Body of pancreas (tissue), 4 donors: ENCODE data around the gene NLRC4. TPM values are rescaled to one million over a fixed set of nuclear protein-coding genes. Genes with fewer than 3 reads are reported as not detected.
"Not testable (repeated sequence)": the region's sequence is repeated elsewhere in the genome, so short reads cannot be mapped to it uniquely, and the experiment has no call there.

Experiments
- ATAC-seq: fragments of 150-250 bp; one replicate; pipeline ENCODE4 v1.9.1; 2016
- DNase-seq, 4 donors: peaks; one replicate each; pipeline ENCODE4 v3.0.0-alpha.2; 2019
- H3K27ac ChIP-seq, 4 donors: fragments of 200-600 bp; sonication (generic); 1 replicate in 3 of 4; 2 replicates in 1 of 4; pipeline versions ENCODE4 v1.5.1 to v1.6.1; 2016 to 2019; ENCODE audit warnings: mild to moderate bottlenecking in 1 of 4, mixed read lengths in 1 of 4, moderate library complexity in 1 of 4
- H3K27me3 ChIP-seq, 2 donors: fragments of 200-600 bp; sonication (generic); one replicate each; pipeline ENCODE4 v1.6.0; 2016; ENCODE audit warnings: mild to moderate bottlenecking in 1 of 2
- H3K36me3 ChIP-seq, 2 donors: fragments of 200-600 bp; sonication (generic); replicated peaks in 1 of 2; 2 replicates each; pipeline ENCODE4 v1.5.1; 2016; ENCODE audit warnings: low read depth in 2 of 2; ENCODE audit not compliant: insufficient read depth in 1 of 2
- H3K4me1 ChIP-seq: fragments of 200-600 bp; sonication (generic); one replicate; pipeline ENCODE4 v1.6.0; 2016
- H3K4me3 ChIP-seq, 2 donors: fragments of 200-600 bp; sonication (generic); 1 replicate in 1 of 2; 2 replicates in 1 of 2; pipeline ENCODE4 v1.5.1; 2016 to 2019
- H3K9me3 ChIP-seq, 3 donors: fragments of 200-600 bp; sonication (generic); 1 replicate in 2 of 3; 2 replicates in 1 of 3; pipeline ENCODE4 v1.5.1; 2016
- POLR2A ChIP-seq, 3 donors: fragments of 450-650 bp; IDR thresholded peaks; one replicate each; pipeline ENCODE4 v1.6.1; 2016; ENCODE audit warnings: antibody characterized with exemption in 3 of 3, mild to moderate bottlenecking in 2 of 3
- WGBS, 2 donors: methylation state at CpG; one replicate each; pipeline ENCODE4 v1.1.5; 2017; 5-methylcytosine and 5-hydroxymethylcytosine counted together
- intact Hi-C: fragments of 100-400 bp; cut with DNase I; formaldehyde crosslinking; loops from one replicate; pipeline ENCODE4 v1.15.1; 2023
- total RNA-seq, 2 donors: library from RNA; depleted of rRNA; stranded (reverse); fragments of >200 nt; gene quantifications; one replicate each; pipeline ENCODE4 v1.1.0, GENCODE V29; 2016
- TF ChIP-seq, protein P1 (sequence below), 7 experiments: fragments of 450-650 bp in 4 of 7; fragments of 200-600 bp in 3 of 7; sonication (generic) in 3 of 7; IDR thresholded peaks; one replicate each; pipeline ENCODE4 v1.5.1; 2016 to 2019; ENCODE audit warnings: antibody characterized with exemption in 7 of 7

NLRC4 gene
- total RNA-seq, 2 donors from 2014 or later = 0.26 TPM; not detected in 1

DNA sequence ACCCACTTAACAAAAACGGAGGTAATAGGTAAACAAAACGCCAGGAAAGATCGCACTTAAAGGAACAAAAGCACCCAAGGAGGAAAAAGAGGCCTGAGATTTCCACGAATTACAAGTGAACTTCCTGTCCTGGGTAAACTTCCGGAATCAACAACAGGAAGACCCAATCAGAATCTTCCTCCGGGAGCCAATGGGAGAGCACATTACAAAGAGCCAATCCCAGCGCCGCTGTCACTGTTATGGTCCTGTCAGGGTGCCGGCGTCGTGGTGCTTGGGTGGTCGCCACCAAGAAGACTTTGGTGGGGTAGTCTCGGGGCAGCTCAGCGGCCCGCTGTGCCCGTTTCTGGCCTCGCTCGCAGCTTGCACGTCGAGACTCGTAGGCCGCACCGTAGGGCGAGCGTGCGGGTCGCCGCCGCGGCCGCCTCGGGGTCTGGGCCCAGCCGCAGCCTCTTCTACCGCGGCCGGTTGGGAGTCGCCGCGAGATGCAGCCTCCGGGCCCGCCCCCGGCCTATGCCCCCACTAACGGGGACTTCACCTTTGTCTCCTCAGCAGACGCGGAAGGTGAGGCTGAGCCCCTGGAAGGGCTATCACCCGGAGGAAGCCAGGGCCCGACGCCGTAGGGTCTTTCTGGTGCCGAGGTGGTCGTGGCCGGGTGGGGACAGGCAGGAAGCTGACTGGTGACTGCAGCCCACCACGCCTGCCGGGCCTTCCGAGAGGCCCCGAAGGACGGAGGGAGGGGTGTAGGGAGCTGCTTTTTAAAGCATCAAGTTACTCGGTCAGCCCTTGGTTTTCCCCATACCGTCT, 13.2 kb upstream of the NLRC4 start, which contains the start of gene YIPF4:
YIPF4 (plus strand) TSS at position 231 of the 804 bp plus-strand sequence; CDS start at position 483, 252 bp downstream.
- H3K27ac ChIP-seq = peak within 1 kb of the TSS; percentile 58 to 91 (median 83)
- peak; percentile 99 for ATAC-seq
- H3K4me1 ChIP-seq = peaks cover 30% of the 10 kb centered on the region
- WGBS, 2 donors = 0% methylated on average over 10 to 59 of the region's 59 CpGs
- no peaks in the 10 kb centered on the region for H3K9me3 ChIP-seq
- H3K4me3 ChIP-seq = peak within 1 kb of the TSS; percentile 92 to 96
- intact Hi-C loops = no loop called here
- TF ChIP-seq POLR2A (IDR thresholded peaks at IDR 0.05) = peak in 2 of 3 donors; percentile 69
- TF ChIP-seq, protein P1, sequence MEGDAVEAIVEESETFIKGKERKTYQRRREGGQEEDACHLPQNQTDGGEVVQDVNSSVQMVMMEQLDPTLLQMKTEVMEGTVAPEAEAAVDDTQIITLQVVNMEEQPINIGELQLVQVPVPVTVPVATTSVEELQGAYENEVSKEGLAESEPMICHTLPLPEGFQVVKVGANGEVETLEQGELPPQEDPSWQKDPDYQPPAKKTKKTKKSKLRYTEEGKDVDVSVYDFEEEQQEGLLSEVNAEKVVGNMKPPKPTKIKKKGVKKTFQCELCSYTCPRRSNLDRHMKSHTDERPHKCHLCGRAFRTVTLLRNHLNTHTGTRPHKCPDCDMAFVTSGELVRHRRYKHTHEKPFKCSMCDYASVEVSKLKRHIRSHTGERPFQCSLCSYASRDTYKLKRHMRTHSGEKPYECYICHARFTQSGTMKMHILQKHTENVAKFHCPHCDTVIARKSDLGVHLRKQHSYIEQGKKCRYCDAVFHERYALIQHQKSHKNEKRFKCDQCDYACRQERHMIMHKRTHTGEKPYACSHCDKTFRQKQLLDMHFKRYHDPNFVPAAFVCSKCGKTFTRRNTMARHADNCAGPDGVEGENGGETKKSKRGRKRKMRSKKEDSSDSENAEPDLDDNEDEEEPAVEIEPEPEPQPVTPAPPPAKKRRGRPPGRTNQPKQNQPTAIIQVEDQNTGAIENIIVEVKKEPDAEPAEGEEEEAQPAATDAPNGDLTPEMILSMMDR (IDR thresholded peaks at IDR 0.05) = no peak
- H3K27me3 ChIP-seq = no peaks in the 10 kb centered on the region
- H3K36me3 ChIP-seq = peaks cover 0 to 2% of the 10 kb centered on the region in 2 donors
- peak; percentile 81 to 90 (median 88) for DNase-seq

DNA sequence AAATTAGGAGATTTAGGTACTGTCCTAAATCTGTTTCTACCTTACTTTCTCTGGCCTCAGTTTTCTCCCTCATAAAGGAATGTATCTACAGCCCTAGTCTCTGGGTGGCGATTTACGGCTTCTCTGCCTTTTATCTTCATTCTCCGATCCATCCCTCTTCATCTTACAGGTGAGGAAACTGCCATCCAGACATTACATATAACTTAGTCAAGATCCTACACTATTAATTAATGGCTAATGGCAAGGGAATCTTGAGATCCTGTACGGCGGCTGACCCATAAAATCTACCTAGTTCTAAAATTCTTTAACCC, 12.6 kb upstream of the NLRC4 start:
- Histone ChIP-seq H3K27me3 (no peaks in the 10 kb centered on the region), H3K27ac (peak overlapping the region; percentile 26 to 91 (median 83)), H3K9me3 (no peaks in the 10 kb centered on the region), H3K4me3 (peak overlapping the region; percentile 92 to 96), H3K4me1 (peaks cover 30% of the 10 kb centered on the region), H3K36me3 (peaks cover 0 to 2% of the 10 kb centered on the region in 2 donors)
- WGBS, 2 donors = 45 to 51% methylated on average over 5 of the region's 5 CpGs
- DNase-seq = no peak
- TF ChIP-seq POLR2A (IDR thresholded peaks at IDR 0.05) = no peak
- TF ChIP-seq, protein P1 (IDR thresholded peaks at IDR 0.05) = no peak
- ATAC-seq = no peak
- intact Hi-C loops = no loop called here

DNA sequence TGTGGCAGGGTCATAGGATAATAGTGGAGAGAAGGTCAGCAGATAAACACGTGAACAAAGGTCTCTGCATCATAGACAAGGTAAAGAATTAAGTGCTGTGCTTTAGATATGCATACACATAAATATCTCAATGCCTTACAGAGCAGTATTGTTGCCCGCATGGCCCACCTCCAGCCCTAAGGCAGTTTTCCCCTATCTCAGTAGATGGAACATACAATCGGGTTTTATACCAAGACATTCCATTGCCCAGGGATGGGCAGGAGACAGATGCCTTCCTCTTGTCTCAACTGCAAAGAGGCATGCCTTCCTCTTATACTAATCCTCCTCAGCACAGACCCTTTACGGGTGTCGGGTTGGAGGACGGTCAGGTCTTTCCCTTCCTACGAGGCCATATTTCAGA, 11.1 kb upstream of the NLRC4 start:
- ATAC-seq, intact Hi-C loops, H3K9me3 ChIP-seq, H3K27me3 ChIP-seq, H3K36me3 ChIP-seq, H3K27ac ChIP-seq, H3K4me3 ChIP-seq, DNase-seq: not testable (repeated sequence)
- 62 to 69% methylated on average over 7 of the region's 7 CpGs for WGBS, 2 donors
- H3K4me1 ChIP-seq = peaks cover 19% of the 10 kb centered on the region

DNA sequence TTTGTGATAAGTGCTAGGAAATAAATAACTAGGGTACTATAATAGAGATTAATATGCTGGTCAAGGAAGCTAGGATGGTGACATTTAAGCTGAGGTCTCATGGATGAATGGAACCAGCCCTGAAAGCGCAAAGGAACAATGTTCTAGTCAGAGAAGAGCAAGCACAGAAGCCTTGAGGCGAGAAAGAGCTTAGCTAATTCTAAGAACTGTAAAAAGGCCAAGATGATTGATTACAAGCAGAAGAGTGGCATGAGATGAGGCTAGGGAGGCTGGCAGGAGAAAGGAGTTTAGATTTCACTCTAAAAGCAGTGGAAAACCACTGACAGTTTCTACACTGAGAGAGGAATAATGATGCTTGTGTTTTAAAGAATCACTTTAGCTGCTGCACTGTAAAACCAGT, 9.6 kb upstream of the NLRC4 start:
- TF ChIP-seq POLR2A (IDR thresholded peaks at IDR 0.05) = no peak
- TF ChIP-seq, protein P1 (IDR thresholded peaks at IDR 0.05) = no peak
- intact Hi-C loops = no loop called here
- no peak for DNase-seq

DNA sequence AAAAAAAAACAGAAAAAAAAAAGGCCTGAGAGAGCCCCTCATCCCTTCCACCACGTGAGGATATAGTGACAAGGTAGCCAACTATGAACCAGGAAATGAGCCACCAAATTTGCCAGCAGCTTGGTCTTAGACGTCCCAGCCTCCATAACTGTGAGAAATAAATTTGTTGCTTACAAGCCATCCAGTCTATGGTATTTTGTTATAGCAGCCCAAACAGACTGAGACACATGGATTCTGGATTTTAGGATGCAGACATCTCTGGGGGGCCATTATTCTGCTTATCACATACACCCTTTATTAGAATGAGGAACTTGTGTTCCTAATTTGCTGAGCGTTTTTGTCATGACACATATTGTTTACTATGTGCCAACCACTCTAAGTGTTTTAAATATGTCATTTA, 7.6 kb upstream of the NLRC4 start:
- H3K4me1 ChIP-seq = peaks cover 5% of the 10 kb centered on the region
- WGBS, 2 donors = 50 to 51% methylated on average over 3 of the region's 3 CpGs
- ATAC-seq (no peak), DNase-seq (no peak)
- TF ChIP-seq POLR2A (IDR thresholded peaks at IDR 0.05) = no peak
- TF ChIP-seq, protein P1 (IDR thresholded peaks at IDR 0.05) = no peak
- H3K36me3 ChIP-seq = no peaks in the 10 kb centered on the region
- H3K9me3 ChIP-seq = no peaks in the 10 kb centered on the region
- no peaks in the 10 kb centered on the region for H3K27me3 ChIP-seq
- no peak overlapping the region for H3K4me3 ChIP-seq
- intact Hi-C loops = no loop called here
- no peak overlapping the region for H3K27ac ChIP-seq

More for the DNA sequence above, 9.6 kb upstream of the NLRC4 start:
- Histone ChIP-seq H3K4me1 (peaks cover 11% of the 10 kb centered on the region), H3K27me3 (no peaks in the 10 kb centered on the region), H3K9me3 (no peaks in the 10 kb centered on the region), H3K36me3 (no peaks in the 10 kb centered on the region), H3K4me3 (no peak overlapping the region), H3K27ac (no peak overlapping the region)
- ATAC-seq = no peak
- 62 to 78% methylated on average over 2 of the region's 2 CpGs for WGBS, 2 donors
